Sigmoid colon (tissue), 3 donors: ENCODE data around the gene DCLK2.

Experiments
- POLR2A ChIP-seq, 2 donors: fragments of 450-650 bp; IDR thresholded peaks; one replicate each; pipeline ENCODE4 v1.6.1; 2016; ENCODE audit warnings: antibody characterized with exemption in 2 of 2, mild to moderate bottlenecking in 2 of 2, moderate library complexity in 2 of 2
- TF ChIP-seq, protein P1 (sequence below), 4 experiments: fragments of 450-650 bp in 3 of 4; fragments of 200-600 bp in 1 of 4; IDR thresholded peaks; one replicate each; pipeline ENCODE4 v1.5.1; 2016 to 2019; ENCODE audit warnings: antibody characterized with exemption in 4 of 4, mild to moderate bottlenecking in 3 of 4, moderate library complexity in 2 of 4

DNA sequence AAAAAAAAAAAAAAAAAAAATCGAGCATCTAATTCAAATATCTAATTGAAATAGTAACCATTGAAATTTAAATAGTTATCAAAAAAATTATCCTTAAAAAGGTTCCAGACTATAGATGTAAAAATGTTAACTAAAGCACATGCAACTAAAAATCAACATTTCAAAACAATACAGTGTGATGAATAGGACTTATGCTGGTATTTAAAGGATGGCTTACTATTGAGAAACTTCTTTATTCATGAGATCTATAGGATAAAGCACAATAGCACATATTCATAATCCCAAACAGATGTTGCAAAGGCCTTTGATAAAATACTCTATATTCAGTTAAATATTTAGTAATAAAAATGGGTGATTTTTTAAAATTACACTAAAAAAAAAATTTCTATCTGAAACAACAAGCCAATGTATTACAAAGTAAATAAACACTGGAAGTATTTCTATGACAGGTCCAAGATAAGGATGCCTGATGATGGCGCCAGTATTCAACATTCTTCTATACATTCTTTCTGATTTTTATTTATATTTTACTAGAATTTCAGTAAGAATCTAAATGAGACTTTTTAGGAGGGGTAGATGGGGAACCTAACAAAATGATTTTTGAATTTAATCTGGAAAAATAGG is 26.3 kb downstream of the DCLK2 start:
- no peak for TF ChIP-seq POLR2A (IDR thresholded peaks at IDR 0.05)
- TF ChIP-seq, protein P1, sequence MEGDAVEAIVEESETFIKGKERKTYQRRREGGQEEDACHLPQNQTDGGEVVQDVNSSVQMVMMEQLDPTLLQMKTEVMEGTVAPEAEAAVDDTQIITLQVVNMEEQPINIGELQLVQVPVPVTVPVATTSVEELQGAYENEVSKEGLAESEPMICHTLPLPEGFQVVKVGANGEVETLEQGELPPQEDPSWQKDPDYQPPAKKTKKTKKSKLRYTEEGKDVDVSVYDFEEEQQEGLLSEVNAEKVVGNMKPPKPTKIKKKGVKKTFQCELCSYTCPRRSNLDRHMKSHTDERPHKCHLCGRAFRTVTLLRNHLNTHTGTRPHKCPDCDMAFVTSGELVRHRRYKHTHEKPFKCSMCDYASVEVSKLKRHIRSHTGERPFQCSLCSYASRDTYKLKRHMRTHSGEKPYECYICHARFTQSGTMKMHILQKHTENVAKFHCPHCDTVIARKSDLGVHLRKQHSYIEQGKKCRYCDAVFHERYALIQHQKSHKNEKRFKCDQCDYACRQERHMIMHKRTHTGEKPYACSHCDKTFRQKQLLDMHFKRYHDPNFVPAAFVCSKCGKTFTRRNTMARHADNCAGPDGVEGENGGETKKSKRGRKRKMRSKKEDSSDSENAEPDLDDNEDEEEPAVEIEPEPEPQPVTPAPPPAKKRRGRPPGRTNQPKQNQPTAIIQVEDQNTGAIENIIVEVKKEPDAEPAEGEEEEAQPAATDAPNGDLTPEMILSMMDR (IDR thresholded peaks at IDR 0.05): no peak
